ENCODE results near the gene RPL22. TPM values are rescaled to one million over a fixed set of nuclear protein-coding genes. Genes with fewer than 3 reads are reported as not detected.
A peak's percentile ranks its signal among the peaks of the same experiment; 100 is the strongest.

Gene RPL22
- total and polyA plus RNA-seq, 2 of the 8 experiments (the other 6 are each of a cell fraction or from before 2014, with no cell fraction given), result 133 to 521 TPM

- Histone ChIP-seq H3K79me1 (ENCODE audit: low read depth, low read length) (peaks cover 5% of the 10 kb centered on the region), H3K4me3 (ENCODE audit: extremely low read depth in 1 of 4, insufficient read depth in 2 of 4, low read depth in 3 of 4, low read length in 4 of 4) (no peak overlapping the region), H3K27ac (ENCODE audit: low read depth, low read length) (no peak overlapping the region), H4K5ac (ENCODE audit: insufficient read length, low read depth, low read length) (no peak overlapping the region), H3K27me3 (replicated peaks in 1 of 4; ENCODE audit: control insufficient read depth in 3 of 4, extremely low read depth in 1 of 4, insufficient read depth in 3 of 4, low read length in 3 of 4) (no peaks in the 10 kb centered on the region), H2BK15ac (ENCODE audit: low read length) (no peak overlapping the region), H4K20me1 (replicated peaks in 1 of 2; ENCODE audit: control insufficient read depth in 1 of 2, insufficient read depth in 2 of 2, low read length in 2 of 2) (peaks cover 6 to 19% of the 10 kb centered on the region in 2 experiments), H3K4ac (replicated peaks; ENCODE audit: insufficient read length, low read depth, low read length) (no peak overlapping the region), H2BK20ac (ENCODE audit: low read length) (no peak overlapping the region), H3K4me1 (replicated peaks in 1 of 4; ENCODE audit: control insufficient read depth in 3 of 4, insufficient read depth in 4 of 4, low read length in 3 of 4) (no peaks in the 10 kb centered on the region; a peak in 1 of 7 replicates), H2BK120ac (replicated peaks; ENCODE audit: low read depth, low read length) (no peak overlapping the region), H3K23me2 (ENCODE audit: low read depth, low read length) (no peaks in the 10 kb centered on the region), H3K14ac (ENCODE audit: insufficient read length) (no peak overlapping the region), H3K79me2 (ENCODE audit: control insufficient read depth in 1 of 2, insufficient read depth in 2 of 2, low read length in 2 of 2) (0 out of 4 replicates have a peak, but pooled peaks cover 0 to 2% of the 10 kb centered on the region in 2 experiments), H2BK12ac (ENCODE audit: low read depth, low read length) (no peak overlapping the region), H3K23ac (ENCODE audit: insufficient read length) (no peak overlapping the region), H3K4me2 (ENCODE audit: insufficient read depth in 1 of 2, low read depth in 2 of 2, low read length in 2 of 2) (no peak overlapping the region), H4K8ac (ENCODE audit: extremely low read depth, insufficient read depth, low read length) (no peak overlapping the region), H2BK5ac (ENCODE audit: low read depth, low read length) (no peak overlapping the region), H4K91ac (replicated peaks; ENCODE audit: insufficient read length, low read length) (no peak overlapping the region), H3K36me3 (ENCODE audit: control insufficient read depth in 2 of 4, insufficient read depth in 4 of 4, low read length in 3 of 4) (peaks cover 9 to 56% (median 27%) of the 10 kb centered on the region in 4 experiments; a peak in 7 of 8 replicates), H3K56ac (replicated peaks; ENCODE audit: insufficient read length, low read depth, low read length) (no peak overlapping the region), H2AFZ (ENCODE audit: low read length) (no peak overlapping the region), H2AK5ac (ENCODE audit: low read depth, low read length) (no peak overlapping the region), H3K18ac (ENCODE audit: extremely low read depth, low read length) (no peak overlapping the region), H3K9me3 (ENCODE audit: insufficient read depth in 2 of 2, low read depth in 1 of 2, low read length in 1 of 2) (no peaks in the 10 kb centered on the region), H3K9ac (replicated peaks in 1 of 4; ENCODE audit: extremely low read depth in 1 of 4, low read depth in 3 of 4, low read length in 3 of 4) (no peak overlapping the region)
- POLR2A ChIA-PET (ENCODE audit: partially characterized antibody), result interaction anchor here (0.7 to 2.2 kb wide), 5 partner anchors 10 to 17 kb away, joined by 3 to 12 read pairs (median 5); partner anchors contain the start of gene RNF207
- CTCF ChIA-PET (ENCODE audit: partially characterized antibody), result interaction anchor here (0.7 to 10.4 kb wide), 7 partner anchors 10 to 180 kb away, joined by 3 to 74 read pairs (median 4); partner anchors contain the start of gene RNF207
- FAIRE-seq, result no peak
- DNase-seq (ENCODE audit: low read depth in 1 of 2, low spot score in 2 of 2), result no peak
- no peak for TF ChIP-seq CREB1 (IDR thresholded peaks at IDR 0.05)
- TF ChIP-seq POLR2AphosphoS5 (IDR thresholded peaks at IDR 0.05; ENCODE audit: low read depth, low read length), result peak; percentile 20; the same call in 1 of the 2 replicates
- WGBS, 2 experiments (ENCODE audit: extremely low coverage in 1 of 2, insufficient coverage in 1 of 2, insufficient read length in 1 of 2, insufficient replicate concordance in 2 of 2, low coverage in 1 of 2, low lambda C conversion rate in 2 of 2, missing lambda C conversion rate in 1 of 2), result 99% methylated on average over 13 of the region's 13 CpGs; no CpG with 5 or more reads in 1 of the 2 experiments
Observed at GRCh38 chr1:6223617-6224016, 24.2 kb upstream of the RPL22 start.
